Measurements from ENCODE around the gene XPNPEP2. TPM values are rescaled to one million over a fixed set of nuclear protein-coding genes. Genes with fewer than 3 reads are reported as not detected.
"Not testable (repeated sequence)": the region's sequence is repeated elsewhere in the genome, so short reads cannot be mapped to it uniquely, and the experiment has no call there.

Gene XPNPEP2
- total RNA-seq, 1 experiment from 2014 or later: 0.11 TPM

GRCh38 chrX:129741880-129742758 is 3.3 kb downstream of the XPNPEP2 start:
- CTCF ChIA-PET: interaction anchor here (0.7 to 1.1 kb wide), 4 partner anchors 12 to 133 kb away, joined by 3 to 6 read pairs (median 4); no protein-coding TSS in a partner anchor
- Mint-ChIP-seq H3K27me3 (ENCODE audit: low read depth) (peaks cover 13% of the 10 kb centered on the region), H3K4me1 (peaks cover 28% of the 10 kb centered on the region), H3K27ac (0 out of 2 replicates have a peak overlapping the region, but pooled peaks have one; percentile 47), H3K9me3 (no peaks in the 10 kb centered on the region), H3K4me3 (no peak overlapping the region), H3K36me3 (no peaks in the 10 kb centered on the region)
- ATAC-seq (peak; percentile 84), DNase-seq (ENCODE audit: low spot score) (peak; percentile 66)
- POLR2A ChIA-PET: no interaction called here
- TF ChIP-seq TEAD1 (CRISPR knock-in tag; IDR thresholded peaks at IDR 0.05): no peak
- TF ChIP-seq MAX (CRISPR knock-in tag; IDR thresholded peaks at IDR 0.05): no peak
- no peak for TF ChIP-seq RELA (CRISPR knock-in tag; IDR thresholded peaks at IDR 0.05; ENCODE audit: borderline replicate concordance)
- no peak for TF ChIP-seq IRF2 (CRISPR knock-in tag; IDR thresholded peaks at IDR 0.05; ENCODE audit: borderline replicate concordance, low read depth)
- no peak for TF ChIP-seq NFATC4 (CRISPR knock-in tag; IDR thresholded peaks at IDR 0.05)
- no peak for TF ChIP-seq CBFB (CRISPR knock-in tag; IDR thresholded peaks at IDR 0.05; ENCODE audit: low read depth)
- TF ChIP-seq KAT7 (CRISPR knock-in tag; IDR thresholded peaks at IDR 0.05; ENCODE audit: borderline replicate concordance): no peak
- TF ChIP-seq ZNF232 (CRISPR knock-in tag; IDR thresholded peaks at IDR 0.05): no peak
- TF ChIP-seq FOXP4 (CRISPR knock-in tag; IDR thresholded peaks at IDR 0.05): no peak
- TF ChIP-seq, protein P1, sequence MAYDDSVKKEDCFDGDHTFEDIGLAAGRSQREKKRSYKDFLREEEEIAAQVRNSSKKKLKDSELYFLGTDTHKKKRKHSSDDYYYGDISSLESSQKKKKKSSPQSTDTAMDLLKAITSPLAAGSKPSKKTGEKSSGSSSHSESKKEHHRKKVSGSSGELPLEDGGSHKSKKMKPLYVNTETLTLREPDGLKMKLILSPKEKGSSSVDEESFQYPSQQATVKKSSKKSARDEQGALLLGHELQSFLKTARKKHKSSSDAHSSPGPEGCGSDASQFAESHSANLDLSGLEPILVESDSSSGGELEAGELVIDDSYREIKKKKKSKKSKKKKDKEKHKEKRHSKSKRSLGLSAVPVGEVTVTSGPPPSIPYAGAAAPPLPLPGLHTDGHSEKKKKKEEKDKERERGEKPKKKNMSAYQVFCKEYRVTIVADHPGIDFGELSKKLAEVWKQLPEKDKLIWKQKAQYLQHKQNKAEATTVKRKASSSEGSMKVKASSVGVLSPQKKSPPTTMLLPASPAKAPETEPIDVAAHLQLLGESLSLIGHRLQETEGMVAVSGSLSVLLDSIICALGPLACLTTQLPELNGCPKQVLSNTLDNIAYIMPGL (CRISPR knock-in tag; IDR thresholded peaks at IDR 0.05): no peak
- no peak for TF ChIP-seq JUN (CRISPR knock-in tag; IDR thresholded peaks at IDR 0.05)
- no peak for TF ChIP-seq AR (CRISPR knock-in tag; IDR thresholded peaks at IDR 0.05)
- no peak for TF ChIP-seq GABPB1 (CRISPR knock-in tag; IDR thresholded peaks at IDR 0.05)
- no peak for TF ChIP-seq MLX (CRISPR knock-in tag; IDR thresholded peaks at IDR 0.05)
- no peak for TF ChIP-seq GRHL2 (CRISPR knock-in tag; IDR thresholded peaks at IDR 0.05; ENCODE audit: insufficient replicate concordance, severe bottlenecking)

DNA sequence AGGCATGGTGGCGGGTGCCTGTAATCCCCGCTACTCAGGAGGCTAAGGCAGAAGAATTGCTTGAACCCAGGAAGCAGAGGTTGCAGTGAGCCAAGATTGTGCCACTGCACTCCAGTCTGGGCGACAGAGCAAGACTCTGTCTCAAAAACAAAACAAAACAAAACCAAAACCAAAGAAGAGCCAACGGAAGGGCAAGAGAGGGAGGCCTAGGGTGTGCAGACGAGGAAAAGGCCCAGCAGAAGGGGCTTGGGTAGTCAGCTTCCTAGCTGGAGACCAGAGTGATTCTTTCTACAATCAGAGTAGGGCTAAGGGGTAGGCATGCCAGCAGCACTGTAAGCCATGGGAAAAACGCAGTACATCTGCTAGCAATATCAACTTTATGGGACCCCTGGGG is 4.0 kb downstream of the XPNPEP2 start:
- Mint-ChIP-seq H3K27me3 (ENCODE audit: low read depth) (peaks cover 10% of the 10 kb centered on the region), H3K4me1 (peaks cover 31% of the 10 kb centered on the region)
- CTCF ChIA-PET; DNase-seq (ENCODE audit: low spot score); POLR2A ChIA-PET; H3K9me3 Mint-ChIP-seq; H3K27ac Mint-ChIP-seq; H3K4me3 Mint-ChIP-seq; H3K36me3 Mint-ChIP-seq; ATAC-seq: not testable (repeated sequence)
